Measurements from ENCODE around the gene DDR2. TPM values are rescaled to one million over a fixed set of nuclear protein-coding genes. Genes with fewer than 3 reads are reported as not detected.
A peak's percentile ranks its signal among the peaks of the same experiment; 100 is the strongest.
"Not testable (repeated sequence)": the region's sequence is repeated elsewhere in the genome, so short reads cannot be mapped to it uniquely, and the experiment has no call there.

The DDR2 gene
- total RNA-seq (2014; rRNA removed; shearing (Covaris generic)): 21.9 and 32.3 TPM in 2 replicates

DNA sequence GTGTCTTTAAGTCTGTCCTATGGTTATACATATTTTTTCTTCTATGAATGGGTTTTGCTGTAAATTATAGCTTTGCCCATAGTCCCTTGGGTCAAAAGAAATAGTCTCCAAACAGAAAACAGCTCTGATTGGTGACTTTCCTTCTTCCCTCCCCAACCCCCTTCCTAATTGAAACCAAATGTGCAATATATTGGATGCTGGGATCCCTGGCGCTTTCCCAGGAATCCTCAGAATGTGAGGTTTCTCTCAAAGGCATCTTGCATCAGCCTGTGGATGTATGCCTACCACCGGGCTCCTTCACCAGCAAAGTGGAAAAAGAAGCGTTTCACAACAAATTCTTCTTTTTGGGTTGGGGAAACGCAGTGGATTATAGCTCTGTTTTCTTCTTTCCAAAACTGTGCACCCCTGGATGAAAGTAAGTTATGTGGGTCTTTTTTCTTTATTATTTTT, at the start of gene DDR2:
Gene DDR2 (plus strand): TSS at position 248 of the 450 bp plus-strand sequence. CDS start 86,600 bp downstream, outside the sequence.
- peak; percentile 91 for DNase-seq (ENCODE audit: low read depth)

DNA sequence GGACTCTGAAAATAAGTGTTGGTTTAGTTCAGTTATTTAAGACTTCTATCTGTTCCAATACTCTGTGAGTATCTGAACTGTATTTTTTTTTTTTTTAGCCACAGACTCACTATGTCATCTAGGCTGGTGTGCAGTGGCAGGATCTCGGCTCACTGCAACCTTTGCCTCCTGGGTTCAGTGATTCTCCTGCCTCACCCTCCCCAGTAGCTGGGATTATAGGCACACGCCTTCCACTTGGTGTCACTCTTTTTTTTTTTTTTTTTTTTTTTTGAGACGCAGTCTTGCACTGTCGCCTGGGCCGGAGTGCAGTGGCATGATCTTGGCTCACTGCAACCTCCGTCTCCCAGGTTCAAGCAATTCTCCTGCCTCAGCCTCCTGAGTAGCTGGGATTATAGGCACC, 49.4 kb upstream of the DDR2 start:
- not testable (repeated sequence) for DNase-seq (ENCODE audit: low read depth)

GRCh38 chr1:162585101-162585500, 47.2 kb upstream of the DDR2 start:
- not testable (repeated sequence) for DNase-seq (ENCODE audit: low read depth)

GRCh38 chr1:162587347-162587746, 44.9 kb upstream of the DDR2 start:
- DNase-seq (ENCODE audit: low read depth): no peak

GRCh38 chr1:162587761-162588260, 44.5 kb upstream of the DDR2 start:
- no peak for DNase-seq (ENCODE audit: low read depth)

- no peak for DNase-seq (ENCODE audit: low read depth)
Measured at GRCh38 chr1:162590101-162590500, 42.2 kb upstream of the DDR2 start.

DNA sequence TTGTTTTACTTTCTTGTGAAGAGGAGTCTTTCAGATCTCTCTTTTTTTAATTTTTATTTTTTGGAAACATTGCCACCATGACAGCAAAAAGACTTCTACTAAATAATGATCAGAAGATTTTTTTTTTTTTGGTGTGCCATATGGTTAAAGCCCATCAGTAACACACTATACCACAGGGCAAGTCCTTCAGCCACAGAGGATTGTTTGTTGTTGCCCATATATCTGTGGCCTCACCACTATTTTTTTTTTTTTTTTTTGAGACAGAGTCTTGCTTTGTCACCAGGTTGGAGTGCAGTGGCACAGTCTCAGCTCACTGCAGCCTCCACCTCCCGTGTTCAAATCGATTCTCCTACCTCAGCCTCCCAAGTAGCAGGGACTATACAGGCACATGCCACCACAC, 41.6 kb upstream of the DDR2 start:
- no peak for DNase-seq (ENCODE audit: low read depth)

DNA sequence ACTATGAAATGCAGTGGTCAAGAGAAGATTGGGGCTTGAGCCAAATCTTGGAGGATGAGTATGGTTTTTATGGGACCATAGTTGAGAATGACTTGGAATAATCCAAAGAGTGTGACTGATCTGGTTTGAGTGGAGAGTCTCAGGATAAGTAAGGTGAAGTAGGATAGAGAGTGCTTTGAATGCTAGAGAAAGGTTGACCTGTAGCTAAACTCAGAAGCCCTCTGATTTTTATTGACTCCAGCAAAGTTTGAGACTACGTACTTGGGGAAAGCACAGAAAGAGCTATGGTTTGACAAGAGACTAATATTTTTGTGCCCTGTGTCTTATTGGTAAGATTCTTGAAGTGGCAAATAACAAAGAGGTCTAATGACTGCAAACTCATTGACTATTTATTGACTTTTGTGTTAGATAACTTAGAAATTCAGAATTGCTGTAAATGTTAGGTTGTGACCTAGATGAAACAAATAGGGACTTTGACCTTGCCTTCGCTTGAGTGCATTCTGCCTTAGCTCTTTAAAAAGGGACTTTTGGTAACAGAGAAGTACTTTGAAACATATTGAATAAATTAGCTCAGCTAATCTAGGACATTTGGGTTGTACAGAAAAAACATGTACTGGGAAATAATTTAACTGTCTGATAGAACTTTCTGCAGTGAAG, 35.6 kb upstream of the DDR2 start:
- DNase-seq (ENCODE audit: low read depth): no peak

GRCh38 chr1:162599451-162599850, 32.8 kb upstream of the DDR2 start:
- DNase-seq (ENCODE audit: low read depth): no peak

GRCh38 chr1:162603117-162603516, 29.1 kb upstream of the DDR2 start:
- DNase-seq (ENCODE audit: low read depth): not testable (repeated sequence)

DNA sequence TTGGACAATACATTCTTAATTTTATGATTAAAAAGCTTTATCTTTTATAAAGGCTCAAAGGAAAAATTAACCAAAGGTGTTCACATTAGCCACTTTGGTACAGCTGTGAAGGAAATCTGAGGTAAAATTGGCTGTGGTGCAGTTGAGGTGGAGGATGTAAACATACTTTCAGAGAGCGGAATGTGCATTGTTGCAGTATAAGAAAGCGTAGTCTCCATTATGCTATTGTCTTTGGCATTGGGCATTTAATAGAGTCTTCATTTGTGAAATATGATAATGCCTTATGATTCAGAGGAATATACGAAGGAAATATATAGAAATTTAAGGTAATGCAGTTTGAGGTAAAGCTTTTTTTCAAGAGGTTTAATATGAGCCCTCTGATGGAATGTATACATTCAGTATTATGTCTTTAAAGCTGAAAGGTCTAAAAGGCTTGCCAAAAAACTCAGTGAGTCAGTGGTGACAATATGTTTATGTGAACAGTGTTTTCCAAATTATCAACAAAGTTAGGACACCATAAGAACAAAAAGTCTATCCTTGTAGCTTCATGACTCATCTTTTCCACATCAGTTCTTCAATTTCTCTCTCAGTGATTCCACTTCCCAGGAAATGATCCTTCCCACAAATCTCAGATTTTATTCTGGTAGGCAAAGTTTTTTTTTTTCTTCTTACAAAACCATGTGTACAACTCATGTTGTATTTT, 26.9 kb upstream of the DDR2 start:
- peak; percentile 96 for DNase-seq (ENCODE audit: low read depth)

GRCh38 chr1:162609306-162609705, 23.0 kb upstream of the DDR2 start:
- DNase-seq (ENCODE audit: low read depth): no peak

- no peak for DNase-seq (ENCODE audit: low read depth)
Measured at GRCh38 chr1:162612606-162613400, 19.5 kb upstream of the DDR2 start.

DNA sequence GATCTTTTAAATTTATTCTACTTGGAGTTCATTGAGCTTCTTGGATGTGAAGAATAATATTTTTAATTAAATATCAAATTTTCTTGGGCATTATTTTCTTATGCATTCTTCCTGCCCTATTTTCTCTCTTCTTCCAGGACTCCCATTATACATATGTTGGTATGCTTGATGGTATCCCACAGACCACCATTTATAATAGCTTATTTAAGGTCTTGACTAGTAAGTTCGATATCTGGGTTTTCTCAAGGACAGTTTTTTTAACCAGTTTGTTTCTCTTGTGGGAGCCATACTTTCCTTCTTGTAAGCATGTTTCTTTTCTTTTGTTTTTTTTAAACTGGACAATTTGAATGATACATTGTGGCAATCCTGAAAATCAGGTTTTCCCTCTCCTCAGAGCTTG, 15.4 kb upstream of the DDR2 start:
- DNase-seq (ENCODE audit: low read depth): no peak

DNA sequence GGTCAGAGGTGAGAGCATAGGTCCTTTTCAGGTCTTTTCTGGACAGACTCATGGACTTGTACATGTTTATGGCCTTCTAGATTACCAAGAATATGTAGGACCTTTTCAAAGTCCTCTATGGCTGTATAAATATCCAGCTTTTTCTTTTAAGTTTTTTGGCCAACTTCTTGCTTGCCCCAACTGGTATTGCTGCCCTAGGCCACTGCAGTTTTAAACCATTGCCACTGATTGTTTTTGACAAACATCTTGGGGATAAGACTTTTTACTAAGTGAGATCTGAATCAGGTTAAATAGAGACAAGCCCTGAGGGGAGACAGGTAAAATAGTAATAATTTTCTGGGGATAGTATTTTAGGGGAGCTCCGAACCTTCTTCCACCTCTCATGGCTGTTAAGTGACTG, 14.8 kb upstream of the DDR2 start:
- no peak for DNase-seq (ENCODE audit: low read depth)

DNA sequence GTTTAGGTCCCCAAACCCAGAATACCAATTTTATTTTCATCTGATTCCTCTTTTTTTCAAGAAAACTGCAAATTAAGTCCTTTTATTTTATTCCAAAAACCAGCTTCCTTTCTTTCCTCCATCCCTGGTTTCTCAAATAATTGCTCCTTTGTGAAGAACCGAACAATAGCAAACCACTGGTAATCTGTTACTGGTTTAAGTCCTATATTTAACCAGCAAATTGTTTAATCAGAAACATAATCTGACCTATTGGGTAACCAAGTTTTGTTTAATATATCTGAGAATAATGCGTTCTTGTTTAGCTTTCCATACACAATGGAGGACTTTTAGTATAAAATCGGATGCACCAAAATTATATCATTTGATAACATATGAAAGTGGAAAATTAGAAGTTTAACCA, 13.2 kb upstream of the DDR2 start:
- no peak for DNase-seq (ENCODE audit: low read depth)

DNA sequence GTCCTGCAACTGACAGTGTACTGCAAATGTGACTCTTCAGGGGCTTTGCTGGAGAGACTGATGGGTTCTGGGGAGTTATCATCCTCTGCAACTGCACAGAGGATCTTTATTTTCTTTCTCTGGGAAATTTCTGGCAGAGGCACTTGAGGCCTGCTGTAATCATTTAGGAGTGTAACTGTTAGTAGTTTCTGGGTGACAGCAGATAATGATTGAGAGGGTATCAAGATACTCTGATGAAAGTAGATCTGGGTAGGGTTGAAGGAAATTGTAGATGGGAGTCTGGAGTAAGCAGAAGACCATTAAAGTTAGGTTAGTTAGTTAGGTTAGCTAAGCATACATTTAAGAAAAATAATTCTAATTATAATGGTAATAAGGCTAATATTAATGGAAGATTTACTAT, 11.0 kb upstream of the DDR2 start:
- DNase-seq (ENCODE audit: low read depth): no peak

DNA sequence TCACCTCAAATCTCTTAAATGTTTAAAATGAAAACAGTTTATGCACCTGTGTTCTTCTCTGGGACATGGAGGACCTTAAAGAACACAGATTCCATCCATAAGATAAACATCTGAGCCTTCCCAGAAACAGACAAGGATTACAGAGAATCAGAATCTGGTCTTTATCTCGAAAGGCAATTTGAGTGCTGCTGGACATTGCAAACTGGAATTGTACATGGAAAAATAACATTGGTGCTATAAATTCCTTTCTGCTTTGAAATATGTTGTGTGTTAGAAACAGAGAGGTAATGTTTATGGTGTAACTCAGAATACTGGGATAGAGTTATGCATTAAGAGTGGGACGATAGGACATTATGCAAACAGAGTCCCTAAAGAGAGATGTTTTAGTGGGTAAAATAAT, 6.6 kb upstream of the DDR2 start:
- no peak for DNase-seq (ENCODE audit: low read depth)

DNA sequence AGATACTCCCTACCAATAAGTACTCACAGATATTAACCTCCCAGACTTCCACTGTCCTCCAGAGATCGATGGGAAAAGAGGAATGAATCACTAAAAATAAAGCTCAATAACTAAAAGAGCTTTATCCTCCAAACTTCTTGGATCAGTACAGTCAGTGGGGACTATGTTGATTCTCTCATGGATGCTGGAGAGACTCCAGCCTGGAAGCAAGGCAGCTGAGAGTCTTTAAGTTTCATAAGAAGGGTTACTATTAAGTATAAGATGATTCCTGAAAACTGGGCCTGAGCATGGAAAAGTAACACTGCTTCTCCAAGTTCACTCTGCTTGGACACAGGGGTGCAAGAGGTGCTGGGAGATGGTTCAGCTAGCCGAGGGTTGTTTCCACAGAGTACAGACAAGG, 6.2 kb upstream of the DDR2 start:
- DNase-seq (ENCODE audit: low read depth): no peak

DNA sequence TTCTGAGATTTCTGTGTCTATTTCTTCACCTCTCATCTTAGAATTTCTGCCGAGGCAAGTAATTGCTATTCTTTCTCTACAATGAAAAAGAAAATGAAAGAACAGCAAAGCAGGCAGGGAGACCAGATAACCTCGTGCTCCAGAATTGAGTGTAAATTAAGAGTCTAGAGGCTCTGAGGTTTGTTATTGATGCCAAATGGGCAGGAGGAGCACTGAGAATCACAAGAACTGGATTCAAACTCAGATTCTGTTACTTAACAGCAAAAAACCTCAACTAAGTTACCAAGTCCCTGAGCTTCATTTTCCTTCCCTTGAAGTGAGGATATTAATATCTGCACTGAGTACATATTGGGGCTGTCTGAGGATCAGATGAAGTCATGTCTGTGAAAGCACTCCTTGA, 5.5 kb upstream of the DDR2 start:
- no peak for DNase-seq (ENCODE audit: low read depth)

DNA sequence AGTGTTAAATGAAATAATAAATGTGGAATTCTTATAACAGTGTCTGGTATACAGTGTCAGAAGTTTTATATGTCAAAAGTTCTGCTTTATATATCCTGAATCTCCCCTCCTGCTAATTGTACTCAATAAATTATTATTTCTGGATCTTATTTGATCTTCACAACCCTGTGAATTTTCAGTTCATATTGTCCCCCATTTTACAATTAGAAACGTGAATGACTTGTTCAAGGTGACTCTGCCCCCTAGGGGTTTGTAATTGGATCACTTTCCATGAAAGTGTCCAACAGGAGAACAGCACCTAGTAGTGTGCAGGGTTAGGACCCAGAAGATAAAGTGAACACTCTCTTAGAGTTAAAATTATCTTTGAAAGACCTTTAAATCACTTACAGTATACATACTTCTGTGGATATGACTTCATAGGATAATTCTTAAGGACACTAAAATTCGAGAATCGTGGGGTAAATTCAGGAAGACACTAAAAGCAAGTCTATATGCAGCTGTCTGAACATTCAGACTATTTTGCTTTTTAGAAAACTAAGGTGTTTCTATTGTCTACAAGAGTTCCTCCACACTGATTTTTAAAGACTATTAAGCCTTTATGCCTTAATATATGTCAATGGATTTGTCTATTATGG, 4.5 kb upstream of the DDR2 start:
- peak; percentile 57 for DNase-seq (ENCODE audit: low read depth)

DNA sequence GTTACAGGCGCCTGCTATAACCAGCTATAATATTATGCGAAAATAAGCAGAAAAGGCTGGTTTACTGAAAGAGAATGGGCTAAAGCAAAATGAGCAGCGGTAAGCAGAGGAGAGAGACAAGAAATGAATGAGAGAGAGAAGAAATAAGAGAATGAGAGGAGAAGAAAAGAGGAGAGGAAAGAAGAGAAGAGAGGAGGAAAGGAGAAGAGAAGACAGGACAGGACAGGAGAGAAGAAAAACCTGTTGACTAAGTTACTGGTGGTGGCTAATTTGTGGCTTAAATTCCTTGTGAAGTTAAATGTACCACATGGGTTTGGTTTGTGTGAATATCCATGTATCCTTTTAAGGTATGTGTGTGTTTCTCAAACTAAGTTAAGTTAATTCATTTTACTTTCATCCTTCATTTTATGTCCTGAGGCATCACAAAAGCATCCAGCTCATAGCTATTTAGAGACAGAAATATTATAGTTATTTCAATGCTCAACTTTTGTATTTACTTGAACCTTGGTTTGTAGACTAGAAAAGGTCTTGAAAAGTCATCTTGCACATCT, 3.1 kb upstream of the DDR2 start:
- peak; percentile 25 for DNase-seq (ENCODE audit: low read depth)

All from M059J (cell line).